Common myeloid progenitor, CD34-positive (primary cell): ENCODE data around the gene SMIM1.

Source experiments
- CTCF ChIA-PET: fragments of 350-600 bp; sonication (Branson Sonifier 250); formaldehyde crosslinking; loops from one replicate; lab custom pipeline; 2021; ENCODE audit warnings: antibody characterized with exemption; lab: Charles Lee
- POLR2A ChIA-PET: fragments of 350-600 bp; sonication (Branson Sonifier 250); formaldehyde crosslinking; loops from one replicate; lab custom pipeline; 2021; ENCODE audit warnings: antibody characterized with exemption; lab: Charles Lee
- DNase-seq, 3 donors: peaks; one replicate each; pipeline versions ENCODE4 v3.0.0 to v3.0.0-alpha.2; 2013
- H3K27ac ChIP-seq, 2 experiments: 1 replicate in 1 of 2; 2 replicates in 1 of 2; pipeline ENCODE4 v1.7.0; 2013; ENCODE audit warnings: inconsistent platforms in 2 of 2, low read length in 2 of 2, mild to moderate bottlenecking in 2 of 2, low read depth in 1 of 2, moderate library complexity in 1 of 2; ENCODE audit not compliant: severe bottlenecking in 2 of 2, insufficient read depth in 1 of 2, poor library complexity in 1 of 2
- H3K27me3 ChIP-seq, 5 experiments: replicated peaks in 2 of 5; 1 replicate in 3 of 5; 2 replicates in 2 of 5; pipeline versions ENCODE4 v1.6.1 to v1.7.0; 2013; ENCODE audit warnings: low read length in 4 of 5, mild to moderate bottlenecking in 2 of 5, moderate library complexity in 2 of 5, inconsistent platforms in 1 of 5; ENCODE audit not compliant: insufficient read depth in 5 of 5, control insufficient read depth in 4 of 5
- H3K36me3 ChIP-seq, 4 experiments: 1 replicate in 2 of 4; 2 replicates in 2 of 4; pipeline versions ENCODE4 v1.6.1 to v1.7.0; 2013; ENCODE audit warnings: low read length in 3 of 4, control low read depth in 1 of 4, mild to moderate bottlenecking in 1 of 4; ENCODE audit not compliant: control insufficient read depth in 4 of 4, insufficient read depth in 4 of 4
- H3K4me1 ChIP-seq, 4 experiments: 1 replicate in 3 of 4; 2 replicates in 1 of 4; pipeline versions ENCODE4 v1.6.1 to v1.7.1; 2013; ENCODE audit warnings: low read length in 3 of 4, mild to moderate bottlenecking in 3 of 4, control low read depth in 1 of 4, inconsistent platforms in 1 of 4, moderate library complexity in 1 of 4; ENCODE audit not compliant: control insufficient read depth in 4 of 4, insufficient read depth in 4 of 4; ENCODE audit errors: control extremely low read depth in 1 of 4
- H3K4me3 ChIP-seq, 7 experiments: 1 replicate in 4 of 7; 2 replicates in 3 of 7; pipeline versions ENCODE4 v1.5.1 to v1.7.0; 2013; ENCODE audit warnings: mild to moderate bottlenecking in 7 of 7, low read length in 6 of 7, moderate library complexity in 6 of 7, inconsistent platforms in 2 of 7, low read depth in 2 of 7, control low read depth in 1 of 7; ENCODE audit not compliant: insufficient read depth in 4 of 7, control insufficient read depth in 1 of 7; ENCODE audit errors: extremely low read depth in 1 of 7
- H3K9me3 ChIP-seq, 5 experiments: 1 replicate in 4 of 5; 2 replicates in 1 of 5; pipeline versions ENCODE4 v1.6.1 to v1.7.1; 2013; ENCODE audit warnings: low read length in 4 of 5, mild to moderate bottlenecking in 2 of 5, inconsistent platforms in 1 of 5, low read depth in 1 of 5, moderate library complexity in 1 of 5; ENCODE audit not compliant: control insufficient read depth in 4 of 5, insufficient read depth in 2 of 5; ENCODE audit errors: control extremely low read depth in 1 of 5
- WGBS: methylation state at CpG from one replicate; pipeline ENCODE4 v1.1.5; 2013; ENCODE audit not compliant: insufficient coverage; 5-methylcytosine and 5-hydroxymethylcytosine counted together

The SMIM1 gene

DNA sequence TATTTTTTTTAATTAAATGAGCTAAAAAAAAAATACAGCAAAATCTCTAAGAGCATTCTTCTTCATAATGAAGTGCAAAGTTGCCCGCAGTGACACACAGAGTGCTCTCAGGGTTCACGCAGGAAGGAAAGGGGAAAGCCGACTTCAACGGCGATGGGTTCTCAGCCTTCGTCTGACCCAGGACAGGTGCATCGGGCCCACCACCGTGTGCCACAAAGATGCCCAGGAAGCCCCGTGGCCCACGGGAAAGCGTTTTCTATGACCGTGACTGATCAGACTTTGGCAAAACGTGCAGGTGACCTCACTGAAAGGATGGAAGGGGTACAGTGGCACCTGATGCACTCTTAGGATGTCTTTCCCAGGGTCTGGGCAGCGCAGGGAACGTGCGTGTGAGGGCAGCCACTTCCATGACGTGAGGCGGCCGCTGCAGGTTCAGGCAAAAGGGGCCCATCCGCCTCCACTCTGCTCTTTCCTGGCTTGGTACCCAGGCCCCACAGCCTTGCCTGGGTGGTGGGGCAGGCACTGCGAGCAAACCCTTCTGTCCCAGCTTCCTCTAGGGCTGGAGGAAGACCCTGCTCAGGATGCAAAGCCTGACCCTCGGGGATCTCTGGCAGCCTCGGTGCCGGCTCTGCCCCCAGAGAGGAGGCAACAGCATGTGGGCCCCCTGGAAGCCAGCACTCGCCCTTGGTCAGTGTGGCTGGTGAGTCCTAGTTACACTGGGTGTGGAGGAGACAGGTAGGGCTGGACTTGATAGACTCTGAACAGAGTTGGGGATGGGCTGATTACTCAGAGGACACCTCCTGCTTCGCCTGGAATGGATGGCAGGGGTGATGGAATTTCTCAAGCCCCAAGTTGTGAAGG, 15.4 kb downstream of the SMIM1 start:
- Histone ChIP-seq H3K4me3 (no peak overlapping the region), H3K9me3 (no peaks in the 10 kb centered on the region), H3K36me3 (peaks cover 0 to 85% (median 53%) of the 10 kb centered on the region in 4 experiments), H3K27ac (no peak overlapping the region), H3K4me1 (no peaks in the 10 kb centered on the region), H3K27me3 (no peaks in the 10 kb centered on the region)
- ChIA-PET CTCF (interaction anchor here (1.0 kb wide), 1 partner anchor 12 kb away, joined by 3 read pairs; no protein-coding TSS in a partner anchor), POLR2A (no interaction called here)
- DNase-seq, result no peak
- WGBS, result 92% methylated on average over 23 of the region's 26 CpGs

DNA sequence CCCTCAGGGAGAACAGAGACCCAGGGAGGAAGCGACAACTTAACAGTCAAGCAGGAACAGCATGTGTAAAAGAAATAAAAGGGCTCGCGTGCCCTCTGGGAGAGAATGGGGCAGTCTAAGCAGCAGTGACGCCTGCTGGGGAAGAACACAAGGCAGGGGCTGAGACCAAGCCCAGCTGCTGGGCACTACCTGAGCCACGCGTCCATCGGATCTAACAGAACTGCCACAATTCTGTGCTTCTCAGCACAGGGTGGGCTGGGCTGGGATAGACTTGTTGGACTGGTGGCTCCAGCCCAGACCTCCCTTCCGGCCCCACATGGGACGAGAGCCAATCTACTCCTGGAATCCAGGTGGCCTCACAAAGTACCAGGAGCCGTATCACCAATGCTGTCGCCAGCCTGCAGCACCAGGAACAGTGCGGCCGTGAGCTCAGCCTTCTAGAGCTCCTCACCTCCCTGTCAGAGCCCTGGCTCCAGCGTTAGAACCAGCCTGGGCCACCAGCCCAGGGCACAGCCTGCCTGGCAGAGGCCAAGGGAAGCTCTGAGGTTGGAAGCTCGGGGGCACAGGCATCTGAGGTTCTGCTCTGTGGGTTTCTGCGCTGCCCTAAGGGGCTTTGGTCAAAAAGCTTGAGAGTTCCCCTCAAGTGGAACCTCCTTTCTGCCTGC, 16.3 kb downstream of the SMIM1 start:
- Histone ChIP-seq H3K4me1 (peaks cover 0 to 6% (median 5%) of the 10 kb centered on the region in 4 experiments), H3K27ac (no peak overlapping the region), H3K27me3 (no peaks in the 10 kb centered on the region), H3K36me3 (peaks cover 0 to 78% (median 47%) of the 10 kb centered on the region in 4 experiments), H3K9me3 (no peaks in the 10 kb centered on the region), H3K4me3 (no peak overlapping the region)
- CTCF ChIA-PET, result no interaction called here
- no peak for DNase-seq
- POLR2A ChIA-PET, result no interaction called here
- 96% methylated on average over 15 of the region's 16 CpGs for WGBS

DNA sequence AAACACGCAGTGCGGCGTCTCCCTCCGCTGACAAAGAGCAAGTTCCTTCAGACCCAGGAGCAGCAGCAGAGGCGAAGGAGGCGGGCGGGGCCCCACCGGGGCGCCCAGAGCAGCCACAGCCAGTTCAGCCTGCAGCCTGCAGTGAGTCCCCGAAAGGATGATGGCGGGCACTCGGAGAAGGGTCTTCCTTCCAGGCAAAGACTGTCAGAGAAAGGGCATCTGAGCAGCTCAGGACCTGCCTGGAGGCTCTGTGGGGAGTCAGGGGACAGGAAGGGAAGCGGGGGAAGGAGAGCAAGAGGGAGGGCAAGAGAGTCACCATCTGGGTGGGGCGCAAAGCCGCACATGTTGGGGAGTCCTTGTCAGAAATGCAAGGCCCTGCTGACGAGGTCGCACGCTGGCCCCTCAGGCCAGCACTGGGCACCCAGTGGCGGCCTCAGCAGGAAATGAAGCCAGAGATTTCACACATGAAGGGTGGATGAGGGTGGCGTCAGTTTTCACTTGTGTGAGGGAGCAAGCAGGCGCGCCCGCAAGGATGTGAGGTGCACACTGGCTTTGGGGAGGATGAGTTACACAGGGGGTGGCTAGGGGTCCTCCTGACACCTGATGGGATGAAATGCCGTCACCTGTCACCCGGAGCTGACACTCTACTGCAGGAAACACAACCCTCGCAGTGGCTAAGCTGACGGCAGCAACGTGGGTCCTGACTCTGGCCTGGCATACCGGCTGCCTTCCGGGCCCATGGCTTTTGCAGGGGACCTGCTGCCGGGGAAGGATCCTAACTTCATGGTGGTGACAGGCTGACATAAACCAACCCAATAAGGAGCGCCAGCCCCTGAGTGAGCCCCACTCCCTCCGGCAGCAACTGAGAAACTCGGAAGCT, 17.1 kb downstream of the SMIM1 start:
- DNase-seq, result no peak
- no peak overlapping the region for H3K27ac ChIP-seq
- ChIA-PET CTCF (interaction anchor here (0.8 kb wide), 1 partner anchor 18 kb away, joined by 3 read pairs; no protein-coding TSS in a partner anchor), POLR2A (no interaction called here)
- peaks cover 0 to 71% (median 40%) of the 10 kb centered on the region in 4 experiments for H3K36me3 ChIP-seq
- no peaks in the 10 kb centered on the region for H3K27me3 ChIP-seq
- H3K9me3 ChIP-seq, result no peaks in the 10 kb centered on the region
- 92% methylated on average over 32 of the region's 34 CpGs for WGBS
- peaks cover 0 to 14% (median 12%) of the 10 kb centered on the region in 4 experiments for H3K4me1 ChIP-seq
- no peak overlapping the region for H3K4me3 ChIP-seq

DNA sequence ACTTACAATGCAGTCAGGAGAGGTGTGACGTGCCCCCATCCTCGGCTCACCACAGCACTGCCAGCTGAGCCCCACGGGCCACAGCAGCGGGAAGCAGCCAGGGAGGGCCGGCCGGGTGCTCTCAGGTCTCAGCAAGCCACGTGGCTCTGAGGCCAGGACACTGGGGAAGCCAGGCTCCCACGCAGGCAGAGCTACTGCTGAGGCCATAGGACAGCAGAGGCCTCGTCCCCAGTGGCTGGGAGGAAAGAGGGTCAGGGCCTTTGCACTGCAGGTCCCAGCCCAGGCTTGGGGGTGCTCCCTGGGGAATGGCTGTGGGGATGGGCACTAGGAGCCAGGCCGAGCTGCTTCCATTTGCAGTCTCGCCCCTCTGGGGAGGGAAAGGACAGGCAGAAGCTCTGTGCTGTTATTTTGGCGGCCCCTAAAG, 18.0 kb downstream of the SMIM1 start:
- POLR2A ChIA-PET, result no interaction called here
- Histone ChIP-seq H3K9me3 (no peaks in the 10 kb centered on the region), H3K27me3 (no peaks in the 10 kb centered on the region), H3K4me3 (no peak overlapping the region), H3K36me3 (peaks cover 0 to 63% (median 34%) of the 10 kb centered on the region in 4 experiments), H3K27ac (no peak overlapping the region), H3K4me1 (peaks cover 5 to 22% (median 19%) of the 10 kb centered on the region in 4 experiments)
- 94% methylated on average over 7 of the region's 12 CpGs for WGBS
- no peak for DNase-seq
- CTCF ChIA-PET, result interaction anchor here (0.8 kb wide), 1 partner anchor 19 kb away, joined by 3 read pairs; no protein-coding TSS in a partner anchor

DNA sequence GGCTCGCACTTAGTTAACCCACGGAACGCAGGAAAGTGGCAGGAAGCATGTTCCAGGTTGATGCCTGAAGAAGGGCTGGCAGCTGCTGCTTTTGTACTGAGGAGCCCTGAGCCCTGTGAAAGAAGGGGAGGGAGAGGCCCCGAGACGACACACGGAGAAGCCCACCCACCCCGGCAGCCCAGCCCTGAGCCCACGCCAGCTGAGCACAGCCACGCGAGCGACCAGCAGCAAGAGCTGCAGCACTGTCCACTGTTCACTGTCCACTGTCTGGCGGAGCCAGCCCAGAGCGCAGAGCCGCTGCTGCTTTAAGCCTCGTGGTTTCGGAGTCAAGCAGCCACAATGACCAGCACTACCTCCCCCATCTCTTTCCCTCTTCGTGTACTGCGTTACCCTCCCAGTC, 18.4 kb downstream of the SMIM1 start:
- H3K4me3 ChIP-seq, result no peak overlapping the region
- no peak overlapping the region for H3K27ac ChIP-seq
- ChIA-PET POLR2A (no interaction called here), CTCF (no interaction called here)
- WGBS, result 95% methylated on average over 18 of the region's 18 CpGs
- no peaks in the 10 kb centered on the region for H3K27me3 ChIP-seq
- H3K4me1 ChIP-seq, result peaks cover 5 to 25% (median 21%) of the 10 kb centered on the region in 4 experiments
- peaks cover 0 to 60% (median 31%) of the 10 kb centered on the region in 4 experiments for H3K36me3 ChIP-seq
- no peaks in the 10 kb centered on the region for H3K9me3 ChIP-seq
- no peak for DNase-seq

DNA sequence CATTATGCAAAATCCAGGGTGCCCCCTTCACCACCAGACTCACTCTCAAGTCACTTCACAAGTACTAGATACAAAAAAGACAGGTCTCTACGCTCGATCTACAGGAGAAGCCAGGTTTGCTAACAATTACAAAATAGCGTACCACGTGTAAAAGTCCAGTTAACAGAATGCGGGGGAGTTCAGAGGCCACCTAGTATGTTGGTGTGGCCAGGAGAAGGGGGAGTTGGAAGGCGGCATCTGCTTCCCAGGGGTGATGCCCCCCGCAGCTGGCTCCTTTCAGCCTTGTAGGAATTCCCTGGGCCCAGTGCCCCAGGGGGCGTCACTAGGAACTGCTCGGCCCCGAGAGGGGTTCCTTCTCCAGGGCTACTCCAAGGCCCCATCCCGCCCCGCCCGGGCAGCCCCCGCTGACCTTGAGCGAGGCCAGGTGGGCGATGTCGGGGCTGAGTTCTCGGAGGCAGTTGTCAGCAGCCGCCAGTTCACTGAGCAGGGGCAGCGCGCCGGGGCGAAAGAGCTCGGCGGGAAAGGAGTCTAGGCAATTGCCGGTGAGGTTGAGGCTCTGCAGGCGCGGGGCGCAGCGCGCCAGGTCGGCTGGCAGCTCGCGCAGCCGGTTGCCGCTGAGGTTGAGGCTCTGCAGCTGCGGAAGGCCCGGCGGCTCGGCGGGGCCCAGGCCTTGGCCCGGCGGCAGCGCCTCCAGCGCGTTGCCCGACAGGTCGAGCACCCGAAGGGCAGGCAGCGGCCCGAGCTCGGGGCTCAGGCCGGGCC, 23.1 kb downstream of the SMIM1 start:
- Histone ChIP-seq H3K27me3 (peaks cover 0 to 4% (median 0%) of the 10 kb centered on the region in 5 experiments), H3K36me3 (peaks cover 0 to 14% (median 4%) of the 10 kb centered on the region in 4 experiments), H3K27ac (peak overlapping the region; percentile 58 to 84), H3K9me3 (no peaks in the 10 kb centered on the region), H3K4me1 (peaks cover 5 to 33% (median 26%) of the 10 kb centered on the region in 4 experiments), H3K4me3 (peak overlapping the region; percentile 72 to 95 (median 86))
- DNase-seq, result no peak
- POLR2A ChIA-PET, result no interaction called here
- CTCF ChIA-PET, result interaction anchor here (1.0 to 3.7 kb wide), 3 partner anchors 10 to 862 kb away, joined by 3 to 18 read pairs (median 3); no protein-coding TSS in a partner anchor
- WGBS, result 7% methylated on average over 41 of the region's 53 CpGs
